Measurements from ENCODE around the gene SLC39A2.
A peak's percentile ranks its signal among the peaks of the same experiment; 100 is the strongest.

- TF ChIP-seq CTCF (IDR thresholded peaks at IDR 0.05) (peak in 1 of 4 experiments; percentile 29), POLR2AphosphoS5 (IDR thresholded peaks at IDR 0.05) (peak; percentile 88)
Observed at GRCh38 chr14:20989787-20990600, 9.1 kb upstream of the SLC39A2 start, which contains the start of gene METTL17.
